Right atrium auricular region (tissue), 2 donors: ENCODE results near the gene GSK3A. TPM values are rescaled to one million over a fixed set of nuclear protein-coding genes. Genes with fewer than 3 reads are reported as not detected.

ENCODE experiments used
- DNase-seq: peaks from one replicate; pipeline ENCODE4 v3.0.0-alpha.2; 2019; ENCODE audit warnings: low spot score
- H3K27ac ChIP-seq, 2 donors: fragments of 200-600 bp; sonication (generic); 1 replicate in 1 of 2; 2 replicates in 1 of 2; pipeline ENCODE4 v1.5.1; 2016 to 2019
- H3K27me3 ChIP-seq, 2 donors: fragments of 200-600 bp; sonication (generic); one replicate each; pipeline versions ENCODE4 v1.5.1 to v1.6.0; 2017 to 2019
- H3K36me3 ChIP-seq: fragments of 200-600 bp; sonication (generic); one replicate; pipeline ENCODE4 v1.5.1; 2016
- H3K4me1 ChIP-seq, 2 donors: fragments of 200-600 bp; sonication (generic); one replicate each; pipeline versions ENCODE4 v1.5.1 to v1.6.0; 2017 to 2019
- H3K4me3 ChIP-seq, 2 donors: fragments of 200-600 bp; sonication (generic); 1 replicate in 1 of 2; 2 replicates in 1 of 2; pipeline ENCODE4 v1.5.1; 2017 to 2019; ENCODE audit warnings: mild to moderate bottlenecking in 1 of 2, moderate library complexity in 1 of 2
- H3K9me3 ChIP-seq, 2 donors: fragments of 200-600 bp; sonication (generic); one replicate each; pipeline ENCODE4 v1.5.1; 2019
- CTCF ChIP-seq, 2 donors: fragments of 200-600 bp; sonication (generic); IDR thresholded peaks; one replicate each; pipeline ENCODE4 v1.5.1; 2019; ENCODE audit warnings: antibody characterized with exemption in 2 of 2
- total RNA-seq, 2 donors: library from RNA; depleted of rRNA; stranded (reverse); fragments of >200 nt; gene quantifications; one replicate each; pipeline ENCODE4 v1.1.0, GENCODE V29; 2016

GSK3A gene
- total RNA-seq, 2 donors from 2014 or later, result 18.1 to 27.9 TPM

- DNase-seq, result no peak
- no peak overlapping the region for H3K27ac ChIP-seq
- H3K9me3 ChIP-seq, result no peaks in the 10 kb centered on the region
- H3K27me3 ChIP-seq, result no peaks in the 10 kb centered on the region
- peaks cover 0 to 18% of the 10 kb centered on the region in 2 donors for H3K4me1 ChIP-seq
- no peak overlapping the region for H3K4me3 ChIP-seq
- H3K36me3 ChIP-seq, result peaks cover 36% of the 10 kb centered on the region
- no peak for TF ChIP-seq CTCF (IDR thresholded peaks at IDR 0.05)
These were observed 17.3 kb downstream of the GSK3A start for GRCh38 chr19:42224940-42225717.

- Histone ChIP-seq H3K9me3 (no peaks in the 10 kb centered on the region), H3K27ac (peak overlapping the region; percentile 84 to 93), H3K4me1 (peaks cover 0 to 47% of the 10 kb centered on the region in 2 donors), H3K27me3 (no peaks in the 10 kb centered on the region), H3K36me3 (peaks cover 16% of the 10 kb centered on the region), H3K4me3 (peak overlapping the region; percentile 80 to 87)
- TF ChIP-seq CTCF (IDR thresholded peaks at IDR 0.05), result no peak
- no peak for DNase-seq
These were observed 21.7 kb downstream of the GSK3A start for GRCh38 chr19:42220751-42221097.

- no peaks in the 10 kb centered on the region for H3K27me3 ChIP-seq
- peak; percentile 98 for DNase-seq
- H3K36me3 ChIP-seq, result peaks cover 10% of the 10 kb centered on the region
- H3K4me1 ChIP-seq, result peaks cover 0 to 52% of the 10 kb centered on the region in 2 donors
- no peaks in the 10 kb centered on the region for H3K9me3 ChIP-seq
- TF ChIP-seq CTCF (IDR thresholded peaks at IDR 0.05), result no peak
- peak within 1 kb of the TSS; percentile 84 to 93 for H3K27ac ChIP-seq
- peak within 1 kb of the TSS; percentile 80 to 87 for H3K4me3 ChIP-seq
These were observed 22.3 kb downstream of the GSK3A start, which contains the start of gene ZNF526 for GRCh38 chr19:42219812-42220750. Gene ZNF526 (plus strand): TSS chr19:42220312. CDS start chr19:42224404, 4,092 bp downstream.

GRCh38 chr19:42217520-42218437, 24.6 kb downstream of the GSK3A start, which contains the start of gene DEDD2:
Gene DEDD2 (minus strand): TSS chr19:42217677. CDS start chr19:42217007, 670 bp downstream.
- TF ChIP-seq CTCF (IDR thresholded peaks at IDR 0.05), result peak in 1 of 2 donors; percentile 16
- Histone ChIP-seq H3K27me3 (no peaks in the 10 kb centered on the region), H3K36me3 (peaks cover 6% of the 10 kb centered on the region), H3K9me3 (no peaks in the 10 kb centered on the region), H3K4me1 (peaks cover 0 to 52% of the 10 kb centered on the region in 2 donors), H3K4me3 (peak within 1 kb of the TSS; percentile 76 to 92), H3K27ac (peak within 1 kb of the TSS; percentile 93 to 94)
- peak; percentile 98 for DNase-seq
